Body of pancreas (tissue), 4 donors: ENCODE results near the gene ECHDC1.

ENCODE experiments used
- CTCF ChIP-seq, 7 experiments: fragments of 450-650 bp in 4 of 7; fragments of 200-600 bp in 3 of 7; sonication (generic) in 3 of 7; IDR thresholded peaks; one replicate each; pipeline ENCODE4 v1.5.1; 2016 to 2019; ENCODE audit warnings: antibody characterized with exemption in 7 of 7
- POLR2A ChIP-seq, 3 donors: fragments of 450-650 bp; IDR thresholded peaks; one replicate each; pipeline ENCODE4 v1.6.1; 2016; ENCODE audit warnings: antibody characterized with exemption in 3 of 3, mild to moderate bottlenecking in 2 of 3

- TF ChIP-seq CTCF (IDR thresholded peaks at IDR 0.05) (no peak), POLR2A (IDR thresholded peaks at IDR 0.05) (no peak)
Measured at GRCh38 chr6:127290391-127291265, 52.8 kb downstream of the ECHDC1 start.
